GM12892 (cell line): ENCODE measurements around the gene TBC1D5.

ENCODE experiments used
- POLR2A ChIP-seq: IDR thresholded peaks from 2 replicates; pipeline ENCODE4 v1.6.1; 2011; ENCODE audit warnings: low read depth, low read length, control low read depth
- POLR2AphosphoS5 ChIP-seq: IDR thresholded peaks from 2 replicates; pipeline ENCODE4 v1.6.1; 2011; ENCODE audit warnings: low read depth, low read length, control low read depth

DNA sequence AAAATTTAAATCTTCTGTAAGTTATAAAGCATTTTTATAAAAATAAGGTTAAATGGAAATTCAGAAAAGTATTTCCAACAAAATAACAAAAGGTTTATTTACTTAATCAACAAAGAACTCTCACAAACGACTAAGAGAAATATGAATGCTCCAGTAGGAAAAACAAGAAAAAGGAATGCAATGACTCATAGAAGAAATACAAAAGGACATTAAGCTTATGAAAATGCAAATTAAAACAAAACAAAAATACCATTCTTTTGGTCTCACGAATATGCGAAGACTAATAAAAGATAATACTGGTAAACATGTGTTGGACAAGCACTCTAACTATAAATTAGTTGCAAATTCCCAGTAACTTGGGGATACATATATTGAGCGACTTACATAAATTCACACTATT, 17.5 kb upstream of the TBC1D5 start:
- TF ChIP-seq POLR2A (no peak), POLR2AphosphoS5 (no peak)
